ENCODE measurements around the gene LFNG.

Gene LFNG

DNA sequence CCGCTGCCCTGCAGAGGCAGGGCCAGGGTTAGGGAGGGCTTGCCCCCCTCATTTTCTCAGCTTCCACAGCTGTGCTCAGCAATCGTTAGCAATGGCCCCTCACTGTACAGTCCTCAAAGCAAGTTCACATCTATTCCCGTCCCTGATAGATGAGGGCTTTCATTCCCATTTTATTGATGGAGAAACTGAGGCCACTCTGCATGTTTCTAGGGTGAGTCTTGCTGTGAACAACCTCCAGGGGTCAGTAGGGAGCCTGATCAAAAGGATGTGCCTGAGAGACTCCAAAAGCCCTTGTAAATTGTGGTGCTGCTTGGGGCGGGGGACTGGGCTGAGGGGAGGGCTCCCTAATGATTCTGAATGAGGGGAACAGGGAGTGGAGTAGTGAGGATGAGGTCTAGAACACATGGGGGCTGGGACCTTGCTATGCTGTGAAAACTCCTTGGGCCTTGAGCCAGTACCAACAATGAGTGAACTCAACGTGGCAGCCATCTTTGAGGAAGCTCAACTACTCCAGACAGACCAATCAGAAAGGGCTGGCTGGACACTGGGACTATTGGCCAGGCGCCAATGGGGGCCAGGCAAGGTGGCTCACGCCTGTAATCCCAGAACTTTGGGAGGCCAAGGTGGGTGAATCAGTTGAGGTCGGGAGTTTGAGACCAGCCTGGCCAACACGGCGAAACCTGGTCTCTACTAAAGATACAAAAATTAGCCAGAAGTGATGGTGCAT lies 36.7 kb upstream of the LFNG start:
- no peak for DNase-seq (ENCODE audit: low read depth)
- H3K4me3 ChIP-seq (ENCODE audit: low read depth, low read length) = no peak overlapping the region

- H3K4me3 ChIP-seq (ENCODE audit: low read depth, low read length) = no peak overlapping the region
Measured at GRCh38 chr7:2483494-2483893, 36.1 kb upstream of the LFNG start.

DNA sequence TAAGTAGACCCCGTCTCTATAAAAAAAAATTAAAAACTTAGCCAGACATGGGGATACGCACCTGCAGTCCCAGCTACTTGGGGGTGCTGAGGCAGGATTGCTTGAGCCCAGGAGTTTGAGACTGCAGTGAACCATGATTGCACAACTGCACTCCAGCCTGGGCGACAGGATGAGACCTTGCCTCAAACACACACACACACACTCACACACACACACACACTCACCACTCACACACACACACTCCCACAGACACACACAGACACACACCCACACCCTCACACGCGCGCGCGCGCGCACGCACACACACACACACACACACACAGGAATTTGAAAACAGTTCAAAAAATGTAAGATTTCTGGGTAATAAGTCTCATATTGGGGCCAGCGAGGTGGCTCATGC lies 34.7 kb upstream of the LFNG start:
- DNase-seq (ENCODE audit: low read depth) = no peak

More at GRCh38 chr7:2483494-2483893, 36.1 kb upstream of the LFNG start:
- no peak for DNase-seq (ENCODE audit: low read depth)

GRCh38 chr7:2487586-2488271 lies 31.8 kb upstream of the LFNG start:
- no peak overlapping the region for H3K4me3 ChIP-seq (ENCODE audit: low read depth, low read length)
- no peak for DNase-seq (ENCODE audit: low read depth)

More for the DNA sequence above, 34.7 kb upstream of the LFNG start:
- H3K4me3 ChIP-seq (ENCODE audit: low read depth, low read length) = no peak overlapping the region

DNA sequence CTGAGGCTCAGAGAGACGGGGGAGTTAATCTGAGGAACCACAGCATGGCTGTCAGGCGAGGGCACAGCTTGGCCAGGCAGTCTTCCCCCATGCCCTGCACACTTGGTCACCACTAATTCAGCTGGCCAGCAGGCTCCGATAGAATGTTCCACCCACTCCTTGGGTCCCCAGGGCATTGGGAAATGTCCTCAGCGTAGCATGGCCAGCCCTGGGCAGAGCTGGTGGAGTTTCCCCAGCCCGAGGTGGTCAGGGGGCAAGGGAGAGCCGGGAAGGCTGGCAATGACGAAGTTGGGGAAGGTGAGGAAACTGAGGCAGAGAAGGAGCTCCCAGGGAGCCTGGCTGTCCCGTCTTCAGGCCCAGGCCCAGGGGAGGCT lies 31.3 kb upstream of the LFNG start:
- DNase-seq (ENCODE audit: low read depth) = no peak
- no peak overlapping the region for H3K4me3 ChIP-seq (ENCODE audit: low read depth, low read length)

DNA sequence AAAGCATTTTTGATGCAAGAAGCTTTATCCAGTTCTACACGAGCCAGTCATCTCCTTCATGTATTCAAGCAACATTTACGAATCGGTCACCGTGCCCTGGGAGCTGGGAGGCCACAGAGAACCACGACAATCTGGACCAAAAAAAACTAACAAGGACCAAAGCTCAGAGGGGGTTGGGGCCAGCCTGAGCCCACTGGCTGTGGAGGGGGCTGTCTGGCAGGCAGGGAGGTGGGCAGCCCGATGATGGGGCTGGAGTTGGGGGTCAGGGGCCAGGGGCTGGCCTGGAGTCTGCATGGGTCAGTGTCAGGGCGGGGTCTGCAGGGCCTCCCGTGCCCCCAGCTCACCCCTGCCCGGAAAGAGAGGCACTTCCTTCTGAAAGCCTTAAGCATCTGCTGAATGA lies 30.9 kb upstream of the LFNG start:
- H3K4me3 ChIP-seq (ENCODE audit: low read depth, low read length) = no peak overlapping the region
- no peak for DNase-seq (ENCODE audit: low read depth)

DNA sequence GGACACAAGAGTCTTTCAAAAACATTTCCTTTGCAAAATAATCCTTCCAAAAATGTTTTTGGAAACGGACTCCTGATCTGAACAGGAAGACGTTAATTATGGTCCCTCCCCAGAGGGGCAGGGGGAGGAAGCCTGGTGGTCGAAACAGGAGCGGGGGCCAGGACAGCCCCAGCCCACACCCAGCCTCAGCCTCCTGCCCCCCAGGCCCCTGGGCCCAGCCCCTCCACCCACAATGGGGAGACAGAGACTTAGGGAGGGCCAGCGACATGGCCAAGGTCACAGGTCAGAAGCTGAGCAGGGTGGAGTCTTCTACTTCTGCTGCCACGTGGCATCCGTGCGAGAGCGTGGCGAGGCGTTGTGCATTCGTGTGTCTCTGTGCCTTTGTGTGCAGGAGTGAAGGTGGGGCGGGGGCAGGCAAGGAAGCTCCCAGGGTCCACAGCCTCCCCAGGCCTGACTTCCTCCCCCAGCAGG lies 29.4 kb upstream of the LFNG start:
- no peak for DNase-seq (ENCODE audit: low read depth)
- H3K4me3 ChIP-seq (ENCODE audit: low read depth, low read length) = no peak overlapping the region

- no peak for DNase-seq (ENCODE audit: low read depth)
Measured at GRCh38 chr7:2492038-2492437, 27.5 kb upstream of the LFNG start.

GRCh38 chr7:2493205-2494164 lies 26.1 kb upstream of the LFNG start:
- H3K4me3 ChIP-seq (ENCODE audit: low read depth, low read length) = no peak overlapping the region
- no peak for DNase-seq (ENCODE audit: low read depth)

More at GRCh38 chr7:2492038-2492437, 27.5 kb upstream of the LFNG start:
- H3K4me3 ChIP-seq (ENCODE audit: low read depth, low read length) = no peak overlapping the region

- no peak overlapping the region for H3K4me3 ChIP-seq (ENCODE audit: low read depth, low read length)
- DNase-seq (ENCODE audit: low read depth) = no peak
Measured at GRCh38 chr7:2494191-2495130, 25.1 kb upstream of the LFNG start.

DNA sequence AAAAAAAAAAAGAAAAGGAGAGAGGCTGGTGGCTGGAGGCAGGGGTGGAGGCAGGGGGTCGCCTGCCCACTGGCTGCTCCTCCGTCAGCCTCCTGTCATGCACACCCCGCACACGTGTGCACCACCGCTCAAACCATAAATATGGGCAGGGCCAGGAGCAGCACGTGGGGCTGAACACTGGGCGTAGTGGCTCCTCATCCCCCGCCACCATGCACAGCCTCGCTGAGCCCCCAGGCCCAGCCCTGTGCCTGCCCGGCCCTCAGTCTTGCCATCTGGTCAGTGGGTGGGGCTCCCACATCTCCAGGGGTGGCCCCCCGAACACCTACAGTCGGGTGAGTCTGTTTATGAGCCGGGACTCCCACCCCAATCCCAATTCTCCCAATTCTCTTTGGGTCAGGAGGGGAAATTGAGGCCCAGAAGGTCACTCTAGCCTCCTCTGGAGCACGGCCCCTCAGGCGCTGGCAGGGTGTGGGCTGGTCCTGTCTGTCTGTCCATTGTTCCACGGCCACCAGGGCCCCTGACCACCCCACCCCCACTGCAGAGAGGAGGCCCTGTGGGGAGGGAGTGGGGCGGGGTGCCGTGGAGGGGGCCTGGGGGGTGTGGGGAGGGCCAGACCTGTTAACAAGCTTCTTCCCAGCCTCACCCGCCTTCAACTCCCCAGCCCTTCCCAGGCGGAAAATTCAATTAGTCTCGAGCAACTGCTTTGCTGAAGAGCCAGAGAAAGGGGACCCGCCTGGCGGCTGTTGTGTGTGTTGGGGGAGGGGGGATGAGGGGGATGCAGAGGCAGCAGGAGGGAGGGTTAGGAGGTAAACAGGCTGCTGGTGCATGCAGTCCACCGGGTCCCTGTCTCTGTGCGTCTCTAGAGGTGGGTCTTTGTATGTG lies 23.9 kb upstream of the LFNG start:
- no peak overlapping the region for H3K4me3 ChIP-seq (ENCODE audit: low read depth, low read length)

DNA sequence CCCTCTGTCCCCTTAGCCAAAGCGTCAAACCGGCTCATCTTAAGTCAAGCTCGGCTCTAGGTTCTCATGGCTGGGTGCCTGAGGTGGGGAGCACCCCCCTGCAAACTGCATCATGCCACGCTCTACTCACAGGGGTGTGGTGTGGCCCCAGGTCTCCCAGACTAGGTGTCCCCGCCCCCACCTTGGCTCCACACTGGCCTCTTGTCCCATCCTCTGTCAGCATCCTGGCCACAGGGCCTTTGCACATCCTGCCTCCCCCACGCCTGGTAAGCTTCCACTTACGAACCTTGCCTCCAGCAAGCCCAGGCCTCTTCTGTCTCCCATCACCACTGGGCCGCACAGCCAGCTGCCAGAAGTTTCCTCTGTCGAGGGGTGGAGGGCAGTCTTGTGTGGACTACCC lies 23.2 kb upstream of the LFNG start:
- DNase-seq (ENCODE audit: low read depth) = no peak

More for the DNA sequence above, 23.9 kb upstream of the LFNG start:
- no peak for DNase-seq (ENCODE audit: low read depth)

GRCh38 chr7:2497065-2497464 lies 22.5 kb upstream of the LFNG start:
- no peak overlapping the region for H3K4me3 ChIP-seq (ENCODE audit: low read depth, low read length)
- DNase-seq (ENCODE audit: low read depth) = no peak

More for the DNA sequence above, 23.2 kb upstream of the LFNG start:
- H3K4me3 ChIP-seq (ENCODE audit: low read depth, low read length) = no peak overlapping the region

GRCh38 chr7:2497500-2498336 lies 21.9 kb upstream of the LFNG start:
- no peak overlapping the region for H3K4me3 ChIP-seq (ENCODE audit: low read depth, low read length)
- DNase-seq (ENCODE audit: low read depth) = no peak

DNA sequence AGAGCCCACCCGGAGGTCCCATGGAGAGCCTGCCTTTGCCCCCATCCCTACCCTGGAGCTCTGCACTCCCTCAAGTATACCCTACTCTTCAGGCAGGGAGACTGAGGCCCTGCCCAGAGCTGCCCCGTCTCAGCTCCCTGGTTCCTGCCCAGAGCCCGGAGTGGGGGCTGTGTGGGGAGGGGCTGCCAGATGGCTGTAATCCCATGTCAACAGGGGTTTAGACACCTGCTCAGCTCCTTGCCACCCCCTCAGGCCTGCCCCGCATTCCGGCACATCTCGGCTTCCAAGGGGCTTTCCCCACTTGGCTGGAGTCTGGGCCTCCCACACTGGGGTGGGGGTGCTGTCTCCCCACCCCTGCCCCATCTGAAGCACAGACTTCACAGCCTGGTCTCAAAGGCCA lies 20.9 kb upstream of the LFNG start:
- H3K4me3 ChIP-seq (ENCODE audit: low read depth, low read length) = no peak overlapping the region
- no peak for DNase-seq (ENCODE audit: low read depth)

- no peak for DNase-seq (ENCODE audit: low read depth)
- no peak overlapping the region for H3K4me3 ChIP-seq (ENCODE audit: low read depth, low read length)
Measured at GRCh38 chr7:2499181-2499580, 20.4 kb upstream of the LFNG start.

Data from skeletal muscle cell (primary cell).